Muscle layer of colon (tissue), 2 donors: ENCODE data around the gene TOMM7.

ENCODE experiments used
- H3K27ac ChIP-seq: one replicate; pipeline ENCODE4 v1.7.0; 2013; ENCODE audit warnings: low read depth, mild to moderate bottlenecking, low read length, moderate library complexity
- H3K27me3 ChIP-seq, 2 donors: one replicate each; pipeline ENCODE4 v1.7.0; 2013; ENCODE audit warnings: low read length in 2 of 2, mild to moderate bottlenecking in 2 of 2; ENCODE audit not compliant: insufficient read depth in 2 of 2, control insufficient read depth in 1 of 2
- H3K36me3 ChIP-seq: one replicate; pipeline ENCODE4 v1.7.0; 2013; ENCODE audit warnings: mild to moderate bottlenecking, low read length; ENCODE audit not compliant: insufficient read depth
- H3K4me1 ChIP-seq: one replicate; pipeline ENCODE4 v1.7.0; 2013; ENCODE audit warnings: mild to moderate bottlenecking, low read length; ENCODE audit not compliant: insufficient read depth
- H3K4me3 ChIP-seq, 2 donors: one replicate each; pipeline ENCODE4 v1.7.0; 2013; ENCODE audit warnings: low read length in 2 of 2, low read depth in 1 of 2, mild to moderate bottlenecking in 1 of 2, moderate library complexity in 1 of 2
- H3K9ac ChIP-seq: one replicate; pipeline ENCODE4 v1.7.0; 2013; ENCODE audit warnings: low read length
- H3K9me3 ChIP-seq: one replicate; pipeline ENCODE4 v1.7.0; 2013; ENCODE audit warnings: mild to moderate bottlenecking, low read length
- donor health status: abdominal sarcoma.
- donor health status: Adenocarcinoma of cecum.

The TOMM7 gene

GRCh38 chr7:22776964-22777363, 45.7 kb downstream of the TOMM7 start:
- H3K27me3 ChIP-seq, result no peaks in the 10 kb centered on the region
- H3K36me3 ChIP-seq, result no peaks in the 10 kb centered on the region
- H3K4me3 ChIP-seq, result no peak overlapping the region
- H3K4me1 ChIP-seq, result no peaks in the 10 kb centered on the region
- H3K9ac ChIP-seq, result no peak overlapping the region
- H3K27ac ChIP-seq, result no peak overlapping the region
- no peaks in the 10 kb centered on the region for H3K9me3 ChIP-seq

- Histone ChIP-seq H3K4me3 (no peak overlapping the region), H3K36me3 (no peaks in the 10 kb centered on the region), H3K9ac (no peak overlapping the region), H3K27me3 (no peaks in the 10 kb centered on the region), H3K27ac (no peak overlapping the region), H3K9me3 (no peaks in the 10 kb centered on the region), H3K4me1 (no peaks in the 10 kb centered on the region)
These were observed 49.8 kb downstream of the TOMM7 start for GRCh38 chr7:22772885-22773284.

GRCh38 chr7:22771872-22772228, 50.8 kb downstream of the TOMM7 start:
- Histone ChIP-seq H3K4me1 (no peaks in the 10 kb centered on the region), H3K36me3 (no peaks in the 10 kb centered on the region), H3K9me3 (no peaks in the 10 kb centered on the region), H3K27me3 (no peaks in the 10 kb centered on the region), H3K4me3 (no peak overlapping the region), H3K27ac (no peak overlapping the region), H3K9ac (no peak overlapping the region)

GRCh38 chr7:22771194-22771871, 51.3 kb downstream of the TOMM7 start:
- Histone ChIP-seq H3K4me3 (no peak overlapping the region), H3K4me1 (no peaks in the 10 kb centered on the region), H3K27ac (no peak overlapping the region), H3K9ac (no peak overlapping the region), H3K27me3 (no peaks in the 10 kb centered on the region), H3K9me3 (no peaks in the 10 kb centered on the region), H3K36me3 (no peaks in the 10 kb centered on the region)

- no peak overlapping the region for H3K27ac ChIP-seq
- no peak overlapping the region for H3K9ac ChIP-seq
- peaks cover 2% of the 10 kb centered on the region for H3K9me3 ChIP-seq
- no peaks in the 10 kb centered on the region for H3K36me3 ChIP-seq
- H3K4me3 ChIP-seq, result no peak overlapping the region
- no peaks in the 10 kb centered on the region for H3K27me3 ChIP-seq
- H3K4me1 ChIP-seq, result no peaks in the 10 kb centered on the region
These were observed 57.0 kb downstream of the TOMM7 start for GRCh38 chr7:22765609-22766008.
